HG02970 (cell line): ENCODE measurements around the gene LMBRD1.
A peak's percentile ranks its signal among the peaks of the same experiment; 100 is the strongest.
"Not testable (repeated sequence)": the region's sequence is repeated elsewhere in the genome, so short reads cannot be mapped to it uniquely, and the experiment has no call there.

Source experiments
- ATAC-seq: cut with Tn5 transposase; IDR thresholded peaks from one replicate; pipeline ENCODE4 v1.9.1; 2021; ENCODE audit warnings: mild to moderate bottlenecking, moderate library complexity, moderate number of reproducible peaks; ENCODE audit not compliant: unreplicated experiment, low FRiP score

The LMBRD1 gene

DNA sequence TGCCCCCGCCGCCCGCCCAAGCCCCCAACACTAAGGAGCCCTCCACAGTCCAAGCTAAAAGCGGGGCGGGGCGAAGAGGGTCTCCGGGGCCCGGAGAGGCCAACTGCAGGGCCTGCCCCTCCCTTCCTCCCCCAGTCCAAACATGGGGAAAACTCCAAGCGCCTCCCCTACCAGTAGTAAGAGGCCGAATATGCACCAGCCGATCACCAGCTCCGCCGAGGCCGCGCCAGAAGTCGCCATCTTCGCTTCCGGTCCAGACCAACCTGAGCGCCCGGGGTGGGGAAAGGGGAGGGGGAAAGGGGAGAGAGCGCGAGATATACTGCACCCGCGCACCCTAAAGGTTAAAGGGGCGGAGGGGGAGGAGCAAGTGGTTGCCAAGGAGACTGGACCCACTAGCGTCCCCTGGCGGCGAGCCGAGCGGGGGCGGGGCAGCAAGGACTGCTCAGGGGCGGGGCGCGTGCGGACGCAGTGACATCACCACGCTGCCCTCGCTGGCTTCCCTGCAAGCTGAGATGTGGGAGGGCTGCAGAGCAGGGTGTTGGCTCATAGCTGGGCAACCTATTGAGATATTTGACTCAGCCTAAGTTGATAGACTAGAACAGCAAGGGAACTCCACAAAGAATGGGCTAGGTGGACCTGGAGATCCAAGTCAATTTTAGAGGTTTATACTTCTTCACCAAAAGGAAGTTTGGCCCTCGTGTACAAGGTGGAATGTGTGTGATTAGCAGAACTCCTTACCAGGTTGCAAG is at the start of gene LMBRD1:
Gene LMBRD1 (minus strand): TSS at position 369 of the 749 bp plus-strand sequence. CDS start 129 bp downstream, at position 240.
- ATAC-seq = peak; percentile 90

DNA sequence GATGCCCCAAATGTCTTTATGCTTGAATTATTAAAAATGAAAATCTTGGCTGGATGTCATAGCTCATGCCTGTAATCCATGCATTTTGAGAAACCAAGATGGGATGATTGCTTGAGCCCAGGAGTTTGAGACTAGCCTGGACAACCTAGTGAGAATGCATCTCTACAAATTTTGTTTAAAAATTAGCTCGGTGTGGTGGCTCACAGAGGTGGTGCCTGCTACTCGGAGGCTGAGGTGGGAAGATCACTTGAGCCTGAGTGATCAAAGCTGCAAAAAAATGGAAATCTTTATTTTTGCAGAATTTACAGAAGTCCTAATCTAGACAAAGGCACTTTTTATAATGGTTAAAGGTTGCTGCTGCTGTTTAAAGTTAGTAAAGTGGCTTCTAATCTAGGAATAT is 49.5 kb upstream of the LMBRD1 start:
- no peak for ATAC-seq

DNA sequence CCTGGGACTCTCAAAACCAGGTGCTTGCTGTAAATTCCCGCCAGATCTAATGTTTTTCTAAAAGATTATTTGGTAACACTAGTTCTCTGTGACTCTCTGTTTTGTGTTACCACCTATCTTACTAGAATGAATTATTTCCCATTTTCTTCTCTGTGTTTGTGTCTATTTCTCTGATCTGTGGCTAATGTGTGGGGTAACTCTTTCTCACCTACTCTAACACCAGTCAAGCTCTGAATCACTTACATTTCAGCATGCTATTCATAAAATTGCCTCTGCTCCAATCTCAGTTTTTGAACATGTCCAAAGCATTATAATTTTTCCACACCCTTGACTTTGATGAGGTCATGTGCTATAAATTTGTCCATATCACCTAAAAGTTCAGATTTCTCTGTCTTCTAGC is 46.4 kb upstream of the LMBRD1 start:
- no peak for ATAC-seq

DNA sequence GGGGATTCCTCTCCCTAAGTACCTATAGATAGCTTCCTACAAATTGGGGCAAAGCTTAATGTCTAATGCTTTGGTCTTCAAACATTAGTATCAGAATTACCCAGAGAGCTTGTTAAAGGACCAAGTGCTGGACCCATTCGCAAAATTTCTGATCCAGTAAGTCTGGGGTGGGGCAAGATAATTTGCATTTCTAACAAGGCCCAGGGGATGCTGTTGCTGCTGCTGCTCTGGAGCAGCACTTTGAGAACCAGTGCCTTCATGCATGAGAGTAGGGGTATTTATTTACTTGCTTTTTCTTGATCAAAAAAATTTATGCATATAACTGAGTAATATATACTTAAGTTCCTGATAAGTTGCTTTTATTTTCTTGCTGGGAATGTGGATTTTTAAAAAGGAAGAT is 45.1 kb upstream of the LMBRD1 start:
- no peak for ATAC-seq

DNA sequence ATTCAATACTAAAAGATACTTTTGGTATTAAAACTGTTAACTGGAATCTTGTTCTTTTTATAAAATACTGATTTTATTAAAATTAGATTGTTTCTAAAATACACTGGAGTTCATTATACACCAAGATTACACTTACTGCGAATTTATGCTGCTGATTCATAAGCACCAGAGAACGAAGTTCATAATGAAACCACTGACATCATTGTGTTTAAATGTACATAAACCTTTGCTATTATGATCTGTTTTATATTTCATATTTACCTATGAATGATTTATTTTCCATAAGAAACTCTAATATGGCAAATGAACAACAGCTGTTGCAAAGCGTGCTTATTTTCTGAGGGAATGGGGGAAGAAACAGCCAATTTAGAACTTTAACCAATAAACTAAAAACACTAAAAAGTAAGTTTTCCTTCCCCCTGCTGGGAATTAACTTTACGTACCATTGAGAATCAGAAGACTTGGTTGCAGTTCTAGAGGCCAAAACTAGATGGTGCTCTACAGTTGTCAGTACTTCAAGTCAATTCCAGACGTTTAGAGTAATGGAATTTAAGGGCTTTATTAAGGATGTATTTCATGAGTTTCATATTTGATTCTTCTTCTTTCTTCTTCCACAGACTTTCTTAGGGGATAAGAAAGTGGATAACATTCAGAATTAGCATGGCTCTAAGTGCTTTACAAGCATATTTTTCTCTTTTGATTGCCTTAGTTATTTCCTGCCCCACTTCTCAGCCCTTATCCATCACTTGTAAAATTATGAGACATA is 38.8 kb upstream of the LMBRD1 start:
- no peak for ATAC-seq

DNA sequence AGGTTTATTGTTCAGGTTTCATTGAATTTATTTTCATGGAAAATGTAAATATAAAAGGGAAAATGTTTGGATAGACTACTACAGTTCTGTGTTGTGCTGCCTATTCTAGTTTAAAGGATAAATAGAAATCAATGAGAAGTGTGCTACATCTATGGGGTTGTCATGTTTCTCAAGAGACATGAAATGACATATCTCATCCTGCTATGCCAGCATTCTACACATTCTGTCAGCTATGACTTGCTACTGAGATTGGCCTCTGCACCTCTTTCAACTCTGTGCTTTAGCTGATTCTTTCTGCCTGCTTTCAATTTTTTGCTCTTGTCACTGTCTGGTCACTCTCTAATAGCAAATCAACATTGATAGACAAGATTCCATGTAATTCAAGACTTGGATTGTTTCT is 35.7 kb upstream of the LMBRD1 start:
- no peak for ATAC-seq

DNA sequence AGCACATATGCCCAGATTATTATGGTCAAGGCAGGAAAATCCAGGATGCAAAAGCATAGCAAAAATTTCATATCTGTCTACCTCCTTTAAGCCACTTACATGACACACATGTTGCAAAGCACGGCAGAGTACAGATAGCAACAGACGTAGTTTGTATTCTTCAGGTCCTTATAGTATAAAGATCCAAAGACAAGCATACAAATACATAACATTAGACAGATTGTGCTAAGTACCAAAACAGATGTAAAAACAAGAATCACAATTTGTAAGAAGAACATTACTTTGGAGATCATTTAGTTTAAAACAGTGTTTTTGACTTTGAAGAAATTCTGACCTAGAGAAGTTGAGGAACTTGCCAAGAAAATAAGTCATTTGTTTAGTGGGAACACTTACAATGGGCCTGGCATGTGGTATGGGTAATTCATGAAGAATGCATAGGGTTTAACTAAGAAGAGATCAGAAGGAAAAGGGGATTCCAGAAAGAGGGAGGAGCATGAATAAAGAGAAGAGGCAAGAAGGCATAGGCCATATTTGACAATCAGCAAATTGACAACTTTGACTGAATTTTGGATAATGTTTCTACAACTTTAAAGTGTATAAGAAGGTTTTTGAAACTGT is 30.6 kb upstream of the LMBRD1 start:
- ATAC-seq = no peak

DNA sequence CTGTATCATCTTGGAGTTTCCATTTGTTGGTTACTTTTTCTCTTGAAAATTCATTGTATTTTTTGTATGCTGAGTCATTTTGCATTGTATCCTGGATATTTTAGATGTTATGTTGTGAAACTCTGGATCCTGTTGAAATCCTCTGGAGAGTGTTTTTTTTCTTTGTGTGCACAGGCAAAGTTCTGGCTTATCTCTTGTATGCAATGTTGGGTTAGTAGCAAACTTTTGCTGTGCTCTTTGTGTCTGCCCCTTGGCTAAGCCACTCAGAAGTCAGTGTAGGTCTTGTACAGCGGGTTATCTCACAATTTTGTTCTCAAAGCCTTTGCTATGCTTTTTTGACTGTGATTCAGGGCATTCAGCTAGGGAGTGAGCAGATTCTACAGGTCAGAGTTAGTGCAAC is 29.1 kb upstream of the LMBRD1 start:
- ATAC-seq = no peak

DNA sequence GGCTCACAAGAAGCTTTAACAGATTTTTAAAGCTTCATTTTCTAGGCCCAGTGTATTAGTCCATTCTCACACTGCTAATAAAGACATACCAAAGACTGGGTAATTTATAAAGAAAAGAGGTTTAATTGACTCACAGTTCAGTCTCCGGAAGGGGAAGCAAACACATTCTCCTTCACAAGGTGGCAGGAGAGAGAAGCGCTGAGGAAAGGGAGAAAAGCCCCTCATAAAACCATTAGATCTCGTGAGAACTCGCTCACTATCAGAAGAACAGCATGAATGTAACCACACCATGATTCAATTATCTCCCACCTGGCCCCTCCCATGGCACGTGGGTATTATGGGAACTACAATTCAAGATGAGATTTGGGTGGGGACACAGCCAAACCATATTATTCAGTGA is 27.5 kb upstream of the LMBRD1 start:
- not testable (repeated sequence) for ATAC-seq

DNA sequence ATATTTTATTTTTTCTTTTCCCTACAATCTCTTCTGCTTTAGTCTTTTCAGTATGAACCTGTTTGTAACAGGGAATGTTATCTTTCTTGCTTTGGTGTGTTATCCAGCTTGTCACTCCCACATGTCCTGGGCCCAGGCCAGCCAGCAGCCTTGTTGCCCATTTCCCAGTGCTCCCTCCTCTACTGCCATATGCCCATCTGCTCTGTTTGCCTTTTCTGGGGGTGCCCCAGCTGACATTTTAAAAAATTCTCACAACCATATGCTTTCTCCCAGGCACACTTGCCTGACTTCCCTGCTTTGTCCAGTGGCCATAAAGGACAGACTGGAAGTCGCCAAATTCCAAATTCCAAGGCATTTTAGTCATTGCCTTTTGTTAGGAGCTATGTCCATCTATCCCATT is 23.6 kb upstream of the LMBRD1 start:
- ATAC-seq = no peak

DNA sequence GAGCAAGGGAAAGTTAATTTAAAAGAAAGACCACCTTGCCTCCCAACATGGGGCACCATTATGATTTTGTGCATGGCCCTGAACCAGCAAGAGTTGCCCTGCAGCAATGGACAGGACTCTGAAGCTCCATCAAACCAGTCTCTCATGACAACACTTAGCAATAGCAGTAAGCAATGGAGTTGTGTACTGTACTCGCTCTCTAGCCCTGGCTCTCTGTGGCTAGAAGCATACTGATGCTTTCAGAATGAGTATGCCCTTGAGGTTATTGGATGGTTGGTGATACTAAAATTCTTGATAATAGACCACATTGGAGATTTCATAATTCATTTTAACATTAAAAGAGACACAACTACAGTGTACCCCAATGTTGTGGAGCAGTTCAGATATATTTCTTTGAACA is 23.2 kb upstream of the LMBRD1 start:
- no peak for ATAC-seq

DNA sequence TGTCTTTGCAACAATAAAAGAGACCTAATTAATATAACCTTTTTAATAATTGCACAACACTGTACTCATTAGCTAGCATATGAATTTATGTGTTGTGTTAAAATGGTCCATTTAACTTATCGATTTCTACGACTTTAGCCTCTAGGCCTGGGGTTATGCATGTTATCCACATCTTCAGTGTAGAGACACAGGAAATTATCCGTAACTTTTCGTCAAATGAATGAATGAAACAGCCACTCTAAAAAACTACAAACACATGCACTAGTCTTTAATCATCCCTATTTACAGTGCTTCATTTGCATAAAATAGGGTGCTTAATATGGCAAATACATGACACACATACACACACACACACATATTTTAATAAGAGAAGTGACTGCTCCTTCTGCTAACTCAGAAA is 22.3 kb upstream of the LMBRD1 start:
- no peak for ATAC-seq

DNA sequence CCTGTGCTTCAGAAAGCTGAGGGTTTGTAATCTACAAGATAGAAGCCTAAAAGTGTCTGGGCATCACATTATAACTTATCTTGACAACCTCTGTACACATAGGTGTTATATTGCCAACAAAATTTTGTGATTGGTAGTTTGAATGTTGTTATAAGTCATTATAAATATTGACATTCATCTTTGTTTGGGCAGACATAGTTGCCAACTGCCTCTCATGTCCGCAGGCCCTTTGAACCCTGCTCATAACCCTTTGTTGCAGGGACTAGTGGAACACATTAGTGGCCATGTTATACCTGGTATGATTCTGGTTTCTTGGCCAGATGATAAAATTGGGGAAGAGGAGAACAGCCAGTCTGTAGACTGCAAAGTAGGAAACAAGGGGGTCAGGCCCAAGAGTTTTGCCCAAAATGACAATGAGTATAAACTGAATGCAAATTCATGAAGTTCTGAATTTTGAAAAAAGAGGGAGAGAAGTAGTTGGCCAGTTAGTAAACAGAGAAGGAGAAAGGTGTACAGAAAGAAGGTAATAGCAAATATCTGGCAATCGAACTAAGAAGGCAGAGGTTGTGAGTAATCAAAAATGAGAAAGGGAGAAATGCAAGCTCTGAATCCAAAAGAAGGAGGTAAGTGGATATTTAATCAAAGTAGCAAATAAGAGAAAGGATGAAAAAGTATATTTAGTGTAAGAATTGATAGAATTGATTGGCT is 21.6 kb upstream of the LMBRD1 start:
- no peak for ATAC-seq

DNA sequence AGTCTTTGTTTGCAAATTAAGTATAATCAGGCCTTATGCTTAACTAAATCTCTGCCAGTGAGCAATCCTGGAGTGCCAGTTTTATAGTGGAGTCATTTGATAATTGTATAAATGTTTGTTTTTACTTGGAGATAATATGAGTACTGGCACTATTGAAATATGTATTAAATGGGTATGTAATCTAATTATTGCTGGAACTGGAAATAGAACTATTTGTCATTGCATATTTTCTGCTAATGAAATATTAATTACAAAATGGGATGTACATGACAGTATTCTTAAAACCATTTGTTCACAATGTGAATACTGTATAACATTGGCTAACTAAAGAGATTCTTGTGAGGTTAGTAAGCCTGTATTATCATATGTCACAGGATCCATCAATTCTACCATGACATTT is 20.5 kb upstream of the LMBRD1 start:
- ATAC-seq = no peak

DNA sequence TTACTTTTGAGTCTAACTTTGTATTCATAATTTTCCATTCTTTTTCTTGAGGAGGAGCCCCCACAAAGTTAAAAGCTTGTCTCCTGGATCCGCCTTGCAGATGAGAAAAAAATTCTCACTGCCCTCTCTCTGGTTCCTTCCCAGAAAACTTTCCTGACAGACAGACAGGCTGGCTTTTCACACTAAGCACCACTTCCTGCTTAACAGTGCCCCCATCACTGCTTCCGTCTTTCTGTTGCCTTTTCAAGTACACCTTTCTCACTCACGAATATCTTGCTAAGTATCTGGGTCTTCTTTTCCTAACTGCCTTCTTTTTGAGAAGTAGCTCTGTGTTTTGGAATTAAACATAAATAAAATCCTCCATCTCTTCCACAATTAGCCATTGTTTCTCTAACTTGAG is 19.8 kb upstream of the LMBRD1 start:
- no peak for ATAC-seq

DNA sequence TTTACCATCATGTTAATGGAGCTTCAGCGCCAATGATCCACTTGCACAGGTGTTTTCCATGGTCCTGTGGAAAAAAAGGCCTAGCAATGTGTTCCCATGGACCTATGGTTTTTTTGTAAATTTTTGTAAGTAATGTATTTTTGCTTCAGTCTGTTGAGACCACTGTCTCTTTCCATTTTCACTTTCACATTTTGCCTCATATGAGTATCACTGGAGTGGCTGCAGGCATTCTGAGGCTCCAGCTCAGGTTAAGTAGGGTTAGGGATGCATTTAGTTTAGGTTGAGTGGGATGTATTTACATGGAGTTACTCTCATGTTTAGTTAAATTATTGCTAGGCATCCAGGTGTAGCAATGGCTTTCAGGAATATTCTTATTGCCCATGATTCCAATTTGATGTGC is 19.2 kb upstream of the LMBRD1 start:
- no peak for ATAC-seq

DNA sequence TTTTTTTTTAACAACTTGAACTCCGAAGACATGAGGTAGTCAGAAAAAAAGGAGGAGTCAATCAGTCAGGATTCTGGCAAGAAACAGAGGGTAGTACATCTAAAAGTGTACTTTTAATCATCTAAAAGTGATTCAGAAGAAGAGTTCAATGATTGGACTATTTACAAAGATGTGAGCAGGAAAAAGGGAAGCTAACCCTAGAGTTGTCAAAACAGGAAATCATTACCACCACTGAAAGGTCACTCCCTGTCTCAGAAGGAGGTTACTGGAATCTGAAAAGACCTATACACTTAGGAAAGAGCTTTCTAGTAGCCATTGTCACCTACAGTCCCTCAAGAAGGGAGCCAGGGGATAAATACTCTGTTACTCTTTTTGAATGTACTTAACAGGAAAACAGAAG is 16.7 kb upstream of the LMBRD1 start:
- ATAC-seq = no peak

DNA sequence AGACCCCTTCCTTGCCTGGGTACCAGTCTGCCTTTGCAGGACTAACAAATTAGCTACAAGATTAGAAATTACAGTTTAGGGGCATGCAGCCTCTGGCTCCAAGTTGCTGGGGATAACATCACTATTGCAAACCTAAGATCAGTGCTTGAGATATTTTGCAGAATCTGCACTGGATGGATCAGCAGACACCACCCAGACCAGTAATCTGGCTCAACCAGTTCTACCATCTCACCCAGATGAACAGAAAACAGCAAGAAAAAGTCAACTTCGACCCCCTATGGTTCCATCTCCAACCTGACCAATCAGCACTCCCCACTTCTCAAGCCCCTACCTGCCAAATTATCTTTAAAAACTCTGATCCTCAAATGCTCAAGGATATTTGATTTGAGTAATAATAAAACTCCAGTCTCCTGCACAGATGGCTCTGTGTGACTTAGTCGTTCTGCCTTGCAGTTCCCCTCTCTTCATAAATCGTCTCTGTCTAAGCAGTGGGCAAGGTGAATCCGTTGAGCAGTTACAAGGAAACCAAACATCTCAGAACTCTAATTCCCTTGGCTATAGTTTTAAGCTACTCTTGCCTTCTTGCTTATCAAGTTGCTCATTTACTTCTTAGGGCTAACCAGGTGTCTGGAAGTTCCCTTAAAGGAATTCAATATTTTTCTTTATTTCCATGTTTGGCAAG is 16.1 kb upstream of the LMBRD1 start:
- ATAC-seq = no peak

DNA sequence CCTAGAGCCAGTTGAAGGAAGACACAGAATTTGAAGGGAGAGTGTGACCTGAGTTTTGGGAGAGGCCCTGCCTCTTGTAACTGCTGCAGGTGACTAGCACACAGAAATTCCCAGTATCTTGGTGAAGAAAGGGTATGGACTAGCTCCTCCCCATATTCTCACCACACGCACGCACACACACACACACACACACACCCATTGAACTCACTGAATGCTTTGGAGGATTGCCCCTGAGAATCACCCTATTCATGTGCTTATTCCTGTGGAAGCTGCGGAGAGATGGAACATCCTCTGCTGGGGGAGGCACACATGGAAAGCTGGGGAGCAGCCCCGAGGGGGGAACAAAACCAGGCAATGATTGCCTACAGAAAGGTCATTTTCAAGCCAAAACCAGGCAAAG is 6.2 kb upstream of the LMBRD1 start:
- ATAC-seq = no peak

DNA sequence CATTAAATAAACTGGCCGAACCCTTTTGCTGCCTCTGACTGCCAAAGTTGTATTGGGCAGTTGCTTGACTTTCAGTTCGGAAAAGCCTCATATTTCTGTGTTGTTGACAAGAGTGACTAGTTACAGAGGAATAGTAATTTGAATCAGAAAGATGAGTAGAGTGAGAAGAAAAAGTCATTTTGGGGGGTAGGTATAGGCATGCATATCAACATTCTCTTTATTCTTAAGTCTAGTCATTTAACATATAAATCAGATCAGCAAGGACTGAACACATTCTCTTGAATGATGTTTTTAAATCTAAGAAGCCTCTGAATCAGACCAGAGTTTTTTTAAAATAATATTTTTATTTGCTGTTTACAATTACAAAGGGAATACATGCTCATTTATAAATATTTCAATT is 4.9 kb upstream of the LMBRD1 start:
- ATAC-seq = no peak
